IPS DF 4.7 (cell line): Measurements from ENCODE around the gene LMO1.

Experiments used
- DNase-seq: peaks from one replicate; pipeline ENCODE4 v3.0.0-alpha.2; 2013; ENCODE audit warnings: low spot score; ENCODE audit errors: extremely low read depth

LMO1 gene

GRCh38 chr11:8207080-8208000, 56.3 kb downstream of the LMO1 start:
- DNase-seq = no peak

GRCh38 chr11:8206251-8207079, 57.2 kb downstream of the LMO1 start:
- no peak for DNase-seq

- DNase-seq = no peak
Observed at GRCh38 chr11:8205566-8205965, 58.1 kb downstream of the LMO1 start.

GRCh38 chr11:8204596-8204995, 59.1 kb downstream of the LMO1 start:
- DNase-seq = no peak

- DNase-seq = no peak
Observed at GRCh38 chr11:8204025-8204424, 59.7 kb downstream of the LMO1 start.

- DNase-seq = no peak
Observed at GRCh38 chr11:8203414-8203715, 60.3 kb downstream of the LMO1 start.

GRCh38 chr11:8202516-8203413, 60.9 kb downstream of the LMO1 start:
- DNase-seq = no peak

- DNase-seq = no peak
Observed at GRCh38 chr11:8201644-8202365, 61.9 kb downstream of the LMO1 start.

- DNase-seq = no peak
Observed at GRCh38 chr11:8199676-8200075, 64.0 kb downstream of the LMO1 start.

- no peak for DNase-seq
Observed at GRCh38 chr11:8196749-8197148, 66.9 kb downstream of the LMO1 start.

- no peak for DNase-seq
Observed at GRCh38 chr11:8194956-8195355, 68.7 kb downstream of the LMO1 start.

- no peak for DNase-seq
Observed at GRCh38 chr11:8192896-8193209, 70.8 kb downstream of the LMO1 start.

GRCh38 chr11:8192016-8192895, 71.4 kb downstream of the LMO1 start:
- DNase-seq = no peak

- DNase-seq = no peak
Observed at GRCh38 chr11:8190431-8190830, 73.2 kb downstream of the LMO1 start.

- DNase-seq = no peak
Observed at GRCh38 chr11:8186429-8186828, 77.2 kb downstream of the LMO1 start.

GRCh38 chr11:8183111-8183510, 80.6 kb downstream of the LMO1 start:
- DNase-seq = no peak

- no peak for DNase-seq
Observed at GRCh38 chr11:8180469-8180868, 83.2 kb downstream of the LMO1 start.

GRCh38 chr11:8178297-8178696, 85.4 kb downstream of the LMO1 start:
- no peak for DNase-seq

- DNase-seq = no peak
Observed at GRCh38 chr11:8177136-8177535, 86.5 kb downstream of the LMO1 start.
